Measurements from ENCODE around the gene MBNL1. TPM values are rescaled to one million over a fixed set of nuclear protein-coding genes. Genes with fewer than 3 reads are reported as not detected.

MBNL1 gene
- total RNA-seq, 1 experiment from 2014 or later = 200 TPM

DNA sequence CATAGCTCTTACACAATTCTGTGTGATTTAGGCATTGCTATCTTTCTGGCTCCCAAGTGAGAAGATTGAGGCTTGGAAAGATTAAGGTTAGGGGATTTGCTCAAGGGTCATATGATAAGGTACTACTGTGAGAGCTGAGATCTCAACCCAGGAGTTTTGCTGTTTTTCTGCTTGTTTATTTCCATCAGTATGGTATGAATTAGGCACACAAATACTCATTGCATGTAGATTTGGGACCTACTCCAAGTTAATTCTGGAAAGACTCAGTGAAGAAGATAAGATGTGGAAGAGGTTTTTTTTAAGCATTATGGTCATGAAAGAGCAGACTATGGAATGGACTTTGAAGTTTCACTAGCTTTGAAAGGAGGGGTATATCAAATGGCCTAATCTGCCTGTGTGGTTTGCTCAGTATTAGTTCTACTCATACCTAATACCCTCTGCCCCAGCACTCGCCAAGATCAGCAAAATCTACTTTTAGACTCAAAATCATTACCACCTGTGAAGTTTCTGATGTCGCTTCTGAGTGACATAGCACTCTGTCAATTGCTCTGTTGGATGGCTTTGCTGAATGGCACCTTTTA is 12.5 kb downstream of the MBNL1 start:
- TF ChIP-seq SRF (IDR thresholded peaks at IDR 0.05; ENCODE audit: low read depth) (no peak), POLR2A (IDR thresholded peaks at IDR 0.05; ENCODE audit: borderline replicate concordance, extremely low read depth, insufficient read depth, insufficient read length) (no peak), RAD21 (IDR thresholded peaks at IDR 0.05; ENCODE audit: low read depth) (no peak), TCF7L2 (IDR thresholded peaks at IDR 0.05; ENCODE audit: borderline replicate concordance, extremely low read depth, insufficient read depth, insufficient read length) (no peak)
- peaks cover 99% of the 10 kb centered on the region for H3K79me2 ChIP-seq (ENCODE audit: insufficient read depth, low read length)
- peaks cover 34% of the 10 kb centered on the region; the same call in 1 of the 2 replicates for H4K20me1 ChIP-seq (ENCODE audit: insufficient read depth)
- no peak overlapping the region for H3K9ac ChIP-seq (ENCODE audit: low read length)
- H2AFZ ChIP-seq (ENCODE audit: low read depth, low read length, poor library complexity, severe bottlenecking) = no peak overlapping the region
- no peaks in the 10 kb centered on the region for H3K9me2 ChIP-seq (ENCODE audit: insufficient read depth)
- no peaks in the 10 kb centered on the region for H3K36me3 ChIP-seq (ENCODE audit: control insufficient read depth in 1 of 2, insufficient read depth in 2 of 2, low read length in 2 of 2)
- ChIA-PET RAD21 (ENCODE audit: low non-redundant PET in 1 of 2, low total read pairs in 2 of 2, uncharacterized antibody in 2 of 2, unreplicated experiment in 2 of 2) (no interaction called here), POLR2A (no interaction called here), CTCF (interaction anchor here (0.9 kb wide), 1 partner anchor 255 kb away, joined by 3 read pairs; no protein-coding TSS in a partner anchor)
- peak overlapping the region; percentile 6; the same call in 1 of the 2 replicates for H3K27ac ChIP-seq (ENCODE audit: low read depth, low read length)
- intact Hi-C loops (cut with micrococcal nuclease) = no loop called here
- no peak for ATAC-seq
- DNase-seq (ENCODE audit: low read depth, low spot score) = no peak
- peaks cover 41 to 49% of the 10 kb centered on the region in 2 experiments for H3K4me1 ChIP-seq (ENCODE audit: control insufficient read depth in 1 of 2, insufficient read depth in 2 of 2, low read length in 2 of 2)
- H3K9me3 ChIP-seq (ENCODE audit: control insufficient read depth in 1 of 2, insufficient read depth in 1 of 2, low read depth in 1 of 2, low read length in 2 of 2) = no peaks in the 10 kb centered on the region
- H3K4me2 ChIP-seq (ENCODE audit: low read length) = no peak overlapping the region
- no peak overlapping the region for H3K4me3 ChIP-seq (replicated peaks in 1 of 2; ENCODE audit: low read depth in 1 of 2, low read length in 2 of 2)
- H3K27me3 ChIP-seq (ENCODE audit: insufficient read depth, low read length) = no peaks in the 10 kb centered on the region
- BruUV-seq (replicated peaks) = no TSS peak

GRCh38 chr3:152282813-152283212 is 14.1 kb downstream of the MBNL1 start:
- no peak for TF ChIP-seq ELF1 (IDR thresholded peaks at IDR 0.05; ENCODE audit: borderline replicate concordance, low read depth)
- TF ChIP-seq MAX (IDR thresholded peaks at IDR 0.05) = no peak
- no peak for TF ChIP-seq TCF7L2 (IDR thresholded peaks at IDR 0.05; ENCODE audit: borderline replicate concordance, extremely low read depth, insufficient read depth, insufficient read length)
- no peak for TF ChIP-seq SIN3A (IDR thresholded peaks at IDR 0.05; ENCODE audit: low read depth)
- TF ChIP-seq POLR2A (IDR thresholded peaks at IDR 0.05; ENCODE audit: borderline replicate concordance, extremely low read depth, insufficient read depth, insufficient read length) = no peak
- TF ChIP-seq ZNF274 (IDR thresholded peaks at IDR 0.05; ENCODE audit: low read depth, low read length) = no peak
- no peak for TF ChIP-seq EZH2phosphoT487 (IDR thresholded peaks at IDR 0.05; ENCODE audit: borderline replicate concordance)
- no peak for TF ChIP-seq CTCF (IDR thresholded peaks at IDR 0.05 in 2 of 3, conservative IDR thresholded peaks at IDR 0.05 in 1 of 3; ENCODE audit: borderline replicate concordance in 1 of 3, insufficient read depth in 1 of 3, low read depth in 2 of 3, low read length in 2 of 3)
- TF ChIP-seq RAD21 (IDR thresholded peaks at IDR 0.05; ENCODE audit: low read depth) = no peak

More at GRCh38 chr3:152282813-152283212, 14.1 kb downstream of the MBNL1 start:
- intact Hi-C loops (cut with micrococcal nuclease) = no loop called here
- Histone ChIP-seq H3K4me2 (ENCODE audit: low read length) (no peak overlapping the region), H2AFZ (ENCODE audit: low read depth, low read length, poor library complexity, severe bottlenecking) (no peak overlapping the region), H3K9me3 (ENCODE audit: control insufficient read depth in 1 of 2, insufficient read depth in 1 of 2, low read depth in 1 of 2, low read length in 2 of 2) (no peaks in the 10 kb centered on the region), H3K4me1 (ENCODE audit: control insufficient read depth in 1 of 2, insufficient read depth in 2 of 2, low read length in 2 of 2) (peaks cover 39 to 44% of the 10 kb centered on the region in 2 experiments), H3K9me2 (ENCODE audit: insufficient read depth) (no peaks in the 10 kb centered on the region), H3K27ac (ENCODE audit: low read depth, low read length) (no peak overlapping the region; the same call in 1 of the 2 replicates), H4K20me1 (ENCODE audit: insufficient read depth) (peaks cover 26% of the 10 kb centered on the region; the same call in 1 of the 2 replicates), H3K36me3 (ENCODE audit: control insufficient read depth in 1 of 2, insufficient read depth in 2 of 2, low read length in 2 of 2) (no peaks in the 10 kb centered on the region), H3K79me2 (ENCODE audit: insufficient read depth, low read length) (peaks cover 97% of the 10 kb centered on the region), H3K27me3 (ENCODE audit: insufficient read depth, low read length) (no peaks in the 10 kb centered on the region), H3K4me3 (replicated peaks in 1 of 2; ENCODE audit: low read depth in 1 of 2, low read length in 2 of 2) (no peak overlapping the region), H3K9ac (ENCODE audit: low read length) (no peak overlapping the region)
- no TSS peak for BruUV-seq (replicated peaks)
- ATAC-seq (no peak), DNase-seq (ENCODE audit: low read depth, low spot score) (no peak)
- ChIA-PET CTCF (no interaction called here), POLR2A (no interaction called here), RAD21 (ENCODE audit: low non-redundant PET in 1 of 2, low total read pairs in 2 of 2, uncharacterized antibody in 2 of 2, unreplicated experiment in 2 of 2) (interaction anchor here in 1 of 2 experiments (0.5 kb wide), 1 partner anchor 258 kb away, joined by 5 read pairs; no protein-coding TSS in a partner anchor)
